HEK293 (cell line): Measurements from ENCODE around the gene TMSB4X.
A peak's percentile ranks its signal among the peaks of the same experiment; 100 is the strongest.

Experiments used
- BCL11A ChIP-seq: fragments of 450-650 bp; formaldehyde crosslinking; IDR thresholded peaks from 2 replicates; pipeline ENCODE4 v1.5.1; 2016; ENCODE audit warnings: low read depth, missing biosample characterization, missing genetic modification characterization
- EGR2 ChIP-seq: fragments of 450-650 bp; formaldehyde crosslinking; IDR thresholded peaks from 2 replicates; pipeline ENCODE4 v1.5.1; 2016; ENCODE audit warnings: low read depth, missing biosample characterization, missing genetic modification characterization
- GFI1B ChIP-seq: fragments of 450-650 bp; formaldehyde crosslinking; IDR thresholded peaks from 2 replicates; pipeline ENCODE4 v1.5.1; 2016; ENCODE audit warnings: missing biosample characterization, missing genetic modification characterization
- KLF8 ChIP-seq: fragments of 450-650 bp; formaldehyde crosslinking; IDR thresholded peaks from 2 replicates; pipeline ENCODE4 v1.5.1; 2016; ENCODE audit warnings: missing biosample characterization, missing genetic modification characterization
- MYNN ChIP-seq: fragments of 450-650 bp; formaldehyde crosslinking; IDR thresholded peaks from 2 replicates; pipeline ENCODE4 v1.5.1; 2016; ENCODE audit warnings: missing biosample characterization, missing genetic modification characterization, borderline replicate concordance
- OSR2 ChIP-seq: fragments of 450-650 bp; formaldehyde crosslinking; IDR thresholded peaks from 2 replicates; pipeline ENCODE4 v1.5.1; 2016; ENCODE audit warnings: missing biosample characterization, missing genetic modification characterization
- RBAK ChIP-seq: fragments of 450-650 bp; formaldehyde crosslinking; IDR thresholded peaks from 2 replicates; pipeline ENCODE4 v1.5.1; 2016; ENCODE audit warnings: missing biosample characterization, missing genetic modification characterization
- SP2 ChIP-seq: fragments of 450-650 bp; formaldehyde crosslinking; IDR thresholded peaks from 2 replicates; pipeline ENCODE4 v1.5.1; 2016; ENCODE audit warnings: missing biosample characterization, missing genetic modification characterization
- ZBTB1 ChIP-seq: fragments of 450-650 bp; formaldehyde crosslinking; IDR thresholded peaks from 2 replicates; pipeline ENCODE4 v1.5.1; 2016; ENCODE audit warnings: missing biosample characterization, missing genetic modification characterization
- ZBTB20 ChIP-seq: fragments of 450-650 bp; formaldehyde crosslinking; IDR thresholded peaks from 2 replicates; pipeline ENCODE4 v1.5.1; 2016; ENCODE audit warnings: missing biosample characterization, missing genetic modification characterization
- ZFHX2 ChIP-seq: fragments of 450-650 bp; formaldehyde crosslinking; conservative IDR thresholded peaks from 2 replicates; pipeline ENCODE4 v1.5.1; 2016; ENCODE audit warnings: missing biosample characterization, missing genetic modification characterization
- ZNF10 ChIP-seq: fragments of 450-650 bp; formaldehyde crosslinking; IDR thresholded peaks from 2 replicates; pipeline ENCODE4 v1.5.1; 2017; ENCODE audit warnings: missing biosample characterization, missing genetic modification characterization
- ZNF138 ChIP-seq: fragments of 450-650 bp; formaldehyde crosslinking; IDR thresholded peaks from 2 replicates; pipeline ENCODE4 v1.5.1; 2016; ENCODE audit warnings: missing biosample characterization, missing genetic modification characterization, borderline replicate concordance
- ZNF140 ChIP-seq: fragments of 450-650 bp; formaldehyde crosslinking; IDR thresholded peaks from 2 replicates; pipeline ENCODE4 v1.5.1; 2016; ENCODE audit warnings: missing biosample characterization, missing genetic modification characterization
- ZNF146 ChIP-seq: fragments of 450-650 bp; formaldehyde crosslinking; IDR thresholded peaks from 2 replicates; pipeline ENCODE4 v1.5.1; 2016; ENCODE audit warnings: missing biosample characterization, missing genetic modification characterization
- ZNF214 ChIP-seq: fragments of 450-650 bp; formaldehyde crosslinking; IDR thresholded peaks from 2 replicates; pipeline ENCODE4 v1.5.1; 2017; ENCODE audit warnings: missing biosample characterization, mild to moderate bottlenecking, missing genetic modification characterization, borderline replicate concordance
- ZNF223 ChIP-seq: fragments of 450-650 bp; formaldehyde crosslinking; IDR thresholded peaks from 2 replicates; pipeline ENCODE4 v1.5.1; 2016; ENCODE audit warnings: missing biosample characterization, missing genetic modification characterization
- ZNF23 ChIP-seq: fragments of 450-650 bp; formaldehyde crosslinking; IDR thresholded peaks from 2 replicates; pipeline ENCODE4 v1.5.1; 2016; ENCODE audit warnings: missing biosample characterization, missing genetic modification characterization, borderline replicate concordance
- ZNF239 ChIP-seq: fragments of 450-650 bp; formaldehyde crosslinking; IDR thresholded peaks from 2 replicates; pipeline ENCODE4 v1.5.1; 2016; ENCODE audit warnings: missing biosample characterization, missing genetic modification characterization
- ZNF266 ChIP-seq: fragments of 450-650 bp; formaldehyde crosslinking; IDR thresholded peaks from 2 replicates; pipeline ENCODE4 v1.5.1; 2016; ENCODE audit warnings: missing biosample characterization, missing genetic modification characterization, low read depth
- ZNF302 ChIP-seq: fragments of 450-650 bp; formaldehyde crosslinking; IDR thresholded peaks from 2 replicates; pipeline ENCODE4 v1.5.1; 2016; ENCODE audit warnings: missing biosample characterization, missing genetic modification characterization, low read depth
- ZNF341 ChIP-seq: fragments of 450-650 bp; formaldehyde crosslinking; IDR thresholded peaks from 2 replicates; pipeline ENCODE4; 2016; ENCODE audit warnings: low read depth, missing biosample characterization, missing genetic modification characterization
- ZNF350 ChIP-seq: fragments of 450-650 bp; formaldehyde crosslinking; IDR thresholded peaks from 2 replicates; pipeline ENCODE4 v1.5.0; 2017; ENCODE audit warnings: missing biosample characterization, mild to moderate bottlenecking, missing genetic modification characterization
- ZNF366 ChIP-seq: fragments of 450-650 bp; formaldehyde crosslinking; conservative IDR thresholded peaks from 2 replicates; pipeline ENCODE4 v1.5.1; 2016; ENCODE audit warnings: missing biosample characterization, missing genetic modification characterization
- ZNF394 ChIP-seq: fragments of 450-650 bp; formaldehyde crosslinking; IDR thresholded peaks from 2 replicates; pipeline ENCODE4 v1.5.1; 2016; ENCODE audit warnings: missing biosample characterization, missing genetic modification characterization, mild to moderate bottlenecking, moderate library complexity, borderline replicate concordance
- ZNF426 ChIP-seq: fragments of 450-650 bp; formaldehyde crosslinking; IDR thresholded peaks from 2 replicates; pipeline ENCODE4 v1.5.1; 2017; ENCODE audit warnings: missing biosample characterization, missing genetic modification characterization, mild to moderate bottlenecking, inconsistent platforms, moderate library complexity
- ZNF501 ChIP-seq: fragments of 450-650 bp; formaldehyde crosslinking; IDR thresholded peaks from 2 replicates; pipeline ENCODE4 v1.5.1; 2016; ENCODE audit warnings: missing biosample characterization, missing genetic modification characterization
- ZNF561 ChIP-seq: fragments of 450-650 bp; IDR thresholded peaks from 2 replicates; pipeline ENCODE4 v1.5.1; 2018; ENCODE audit warnings: missing biosample characterization, missing genetic modification characterization, borderline replicate concordance
- ZNF571 ChIP-seq: fragments of 450-650 bp; formaldehyde crosslinking; IDR thresholded peaks from 2 replicates; pipeline ENCODE4 v1.5.0; 2017; ENCODE audit warnings: missing biosample characterization, missing genetic modification characterization
- ZNF610 ChIP-seq: fragments of 450-650 bp; formaldehyde crosslinking; IDR thresholded peaks from 2 replicates; pipeline ENCODE4 v1.5.1; 2016; ENCODE audit warnings: missing biosample characterization, missing genetic modification characterization, borderline replicate concordance
- ZNF626 ChIP-seq: fragments of 450-650 bp; sonication (Bioruptor Pico); formaldehyde crosslinking; IDR thresholded peaks from 2 replicates; pipeline ENCODE4 v1.5.1; 2018; ENCODE audit warnings: missing biosample characterization, missing genetic modification characterization, inconsistent platforms
- ZNF654 ChIP-seq: fragments of 450-650 bp; formaldehyde crosslinking; IDR thresholded peaks from 2 replicates; pipeline ENCODE4 v1.5.1; 2016; ENCODE audit warnings: low read depth, missing biosample characterization, missing genetic modification characterization
- ZNF660 ChIP-seq: fragments of 450-650 bp; IDR thresholded peaks from 2 replicates; pipeline ENCODE4 v1.5.1; 2018; ENCODE audit warnings: missing biosample characterization, mild to moderate bottlenecking, missing genetic modification characterization
- ZNF701 ChIP-seq: fragments of 450-650 bp; formaldehyde crosslinking; IDR thresholded peaks from 2 replicates; pipeline ENCODE4 v1.5.1; 2016; ENCODE audit warnings: missing biosample characterization, missing genetic modification characterization
- ZNF76 ChIP-seq: fragments of 450-650 bp; formaldehyde crosslinking; IDR thresholded peaks from 2 replicates; pipeline ENCODE4; 2016; ENCODE audit warnings: low read depth, missing biosample characterization, missing genetic modification characterization, borderline replicate concordance
- ZNF830 ChIP-seq: fragments of 450-650 bp; IDR thresholded peaks from 2 replicates; pipeline ENCODE4 v1.5.0; 2018; ENCODE audit warnings: missing biosample characterization, missing genetic modification characterization, low read depth, mild to moderate bottlenecking, moderate library complexity
- ZNF837 ChIP-seq: fragments of 450-650 bp; formaldehyde crosslinking; IDR thresholded peaks from 2 replicates; pipeline ENCODE4 v1.5.1; 2016; ENCODE audit warnings: missing biosample characterization, missing genetic modification characterization
- TF ChIP-seq, protein P1 (sequence below): fragments of 450-650 bp; formaldehyde crosslinking; IDR thresholded peaks from 2 replicates; pipeline ENCODE4 v1.5.1; 2017; ENCODE audit warnings: missing biosample characterization, missing genetic modification characterization
- TF ChIP-seq, protein P2 (sequence below): fragments of 450-650 bp; formaldehyde crosslinking; IDR thresholded peaks from 2 replicates; pipeline ENCODE4 v1.5.1; 2016; ENCODE audit warnings: missing biosample characterization, missing genetic modification characterization
- TF ChIP-seq, protein P3 (sequence below): fragments of 450-650 bp; formaldehyde crosslinking; IDR thresholded peaks from 2 replicates; pipeline ENCODE4 v1.5.1; 2016; ENCODE audit warnings: missing biosample characterization, missing genetic modification characterization, low read depth

Gene TMSB4X

DNA sequence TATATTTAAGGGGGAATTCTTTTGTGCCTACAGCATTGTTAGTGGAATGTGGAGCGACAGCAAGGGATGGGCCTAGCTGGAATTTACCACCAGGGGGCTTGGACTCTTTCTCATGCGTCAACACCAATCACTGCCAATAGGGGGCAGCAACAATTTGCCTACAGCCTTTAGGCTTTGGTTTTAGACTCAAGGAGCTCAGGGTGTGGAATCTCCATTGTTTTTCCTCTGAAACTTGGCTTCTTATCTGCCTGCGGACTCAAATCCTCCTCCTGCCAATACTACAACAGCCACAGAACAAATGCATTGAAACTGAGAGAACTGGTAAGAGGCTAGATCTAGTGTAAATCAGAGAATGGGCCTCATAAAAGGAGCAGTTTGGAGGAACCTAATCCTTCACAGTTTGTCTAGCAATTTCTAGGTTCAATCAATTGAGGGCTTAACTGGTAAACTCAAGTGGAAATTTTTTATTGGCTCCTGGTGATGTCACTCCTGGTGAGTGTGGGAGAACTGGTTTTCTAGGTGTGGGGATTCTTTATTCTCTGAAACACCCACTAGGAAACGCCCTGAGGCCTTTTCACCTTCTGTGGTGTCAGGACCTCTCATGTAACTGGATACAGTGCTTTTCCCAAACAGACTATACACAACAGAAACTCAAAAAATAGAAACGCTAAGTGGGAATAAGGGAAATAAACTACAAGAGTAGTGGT is 27.9 kb upstream of the TMSB4X start (continued):
- TF ChIP-seq MYNN (tag by site-specific recombination): no peak
- no peak for TF ChIP-seq ZNF266 (tag by site-specific recombination)
- no peak for TF ChIP-seq ZNF223 (tag by site-specific recombination)
- TF ChIP-seq SP2: no peak
- no peak for TF ChIP-seq ZBTB1 (tag by site-specific recombination)
- TF ChIP-seq OSR2 (tag by site-specific recombination): no peak
- TF ChIP-seq BCL11A (tag by site-specific recombination): no peak
- no peak for TF ChIP-seq ZNF23 (tag by site-specific recombination)
- TF ChIP-seq ZNF302: no peak
- TF ChIP-seq GFI1B (tag by site-specific recombination): no peak
- no peak for TF ChIP-seq ZBTB20
- peak; percentile 72 for TF ChIP-seq ZNF654 (tag by site-specific recombination)
- TF ChIP-seq EGR2 (tag by site-specific recombination): no peak
- no peak for TF ChIP-seq ZNF341 (tag by site-specific recombination)
- TF ChIP-seq ZNF701 (tag by site-specific recombination): no peak
- TF ChIP-seq ZFHX2: peak; percentile 28; the same call in 1 of the 2 replicates
- no peak for TF ChIP-seq ZNF350 (tag by site-specific recombination)
- no peak for TF ChIP-seq ZNF571 (tag by site-specific recombination)
- TF ChIP-seq, protein P1, sequence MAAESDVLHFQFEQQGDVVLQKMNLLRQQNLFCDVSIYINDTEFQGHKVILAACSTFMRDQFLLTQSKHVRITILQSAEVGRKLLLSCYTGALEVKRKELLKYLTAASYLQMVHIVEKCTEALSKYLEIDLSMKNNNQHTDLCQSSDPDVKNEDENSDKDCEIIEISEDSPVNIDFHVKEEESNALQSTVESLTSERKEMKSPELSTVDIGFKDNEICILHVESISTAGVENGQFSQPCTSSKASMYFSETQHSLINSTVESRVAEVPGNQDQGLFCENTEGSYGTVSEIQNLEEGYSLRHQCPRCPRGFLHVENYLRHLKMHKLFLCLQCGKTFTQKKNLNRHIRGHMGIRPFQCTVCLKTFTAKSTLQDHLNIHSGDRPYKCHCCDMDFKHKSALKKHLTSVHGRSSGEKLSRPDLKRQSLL (tag by site-specific recombination): no peak
- TF ChIP-seq ZNF10 (tag by site-specific recombination): no peak
- TF ChIP-seq, protein P2, sequence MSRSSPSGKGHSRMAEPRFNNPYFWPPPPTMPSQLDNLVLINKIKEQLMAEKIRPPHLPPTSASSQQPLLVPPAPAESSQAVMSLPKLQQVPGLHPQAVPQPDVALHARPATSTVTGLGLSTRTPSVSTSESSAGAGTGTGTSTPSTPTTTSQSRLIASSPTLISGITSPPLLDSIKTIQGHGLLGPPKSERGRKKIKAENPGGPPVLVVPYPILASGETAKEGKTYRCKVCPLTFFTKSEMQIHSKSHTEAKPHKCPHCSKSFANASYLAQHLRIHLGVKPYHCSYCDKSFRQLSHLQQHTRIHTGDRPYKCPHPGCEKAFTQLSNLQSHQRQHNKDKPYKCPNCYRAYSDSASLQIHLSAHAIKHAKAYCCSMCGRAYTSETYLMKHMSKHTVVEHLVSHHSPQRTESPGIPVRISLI (tag by site-specific recombination): no peak
- no peak for TF ChIP-seq RBAK
- no peak for TF ChIP-seq ZNF837 (tag by site-specific recombination)
- TF ChIP-seq ZNF394 (tag by site-specific recombination): no peak
- no peak for TF ChIP-seq ZNF146 (tag by site-specific recombination)
- TF ChIP-seq ZNF830 (tag by site-specific recombination): no peak
- peak; percentile 86 for TF ChIP-seq ZNF660
- TF ChIP-seq, protein P3, sequence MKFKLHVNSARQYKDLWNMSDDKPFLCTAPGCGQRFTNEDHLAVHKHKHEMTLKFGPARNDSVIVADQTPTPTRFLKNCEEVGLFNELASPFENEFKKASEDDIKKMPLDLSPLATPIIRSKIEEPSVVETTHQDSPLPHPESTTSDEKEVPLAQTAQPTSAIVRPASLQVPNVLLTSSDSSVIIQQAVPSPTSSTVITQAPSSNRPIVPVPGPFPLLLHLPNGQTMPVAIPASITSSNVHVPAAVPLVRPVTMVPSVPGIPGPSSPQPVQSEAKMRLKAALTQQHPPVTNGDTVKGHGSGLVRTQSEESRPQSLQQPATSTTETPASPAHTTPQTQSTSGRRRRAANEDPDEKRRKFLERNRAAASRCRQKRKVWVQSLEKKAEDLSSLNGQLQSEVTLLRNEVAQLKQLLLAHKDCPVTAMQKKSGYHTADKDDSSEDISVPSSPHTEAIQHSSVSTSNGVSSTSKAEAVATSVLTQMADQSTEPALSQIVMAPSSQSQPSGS: 0 out of 2 replicates have a peak, but pooled peaks have one; percentile 15
- no peak for TF ChIP-seq ZNF626 (tag by site-specific recombination)
- TF ChIP-seq ZNF239 (tag by site-specific recombination): no peak
- 0 out of 2 replicates have a peak, but pooled peaks have one; percentile 32 for TF ChIP-seq ZNF610 (tag by site-specific recombination)
- TF ChIP-seq ZNF140 (tag by site-specific recombination): no peak
- no peak for TF ChIP-seq ZNF366 (tag by site-specific recombination)
- TF ChIP-seq ZNF76 (tag by site-specific recombination): no peak
- no peak for TF ChIP-seq ZNF214 (tag by site-specific recombination)
- TF ChIP-seq ZNF501 (tag by site-specific recombination): no peak
- TF ChIP-seq ZNF426 (tag by site-specific recombination): no peak
- TF ChIP-seq ZNF138 (tag by site-specific recombination): no peak
- no peak for TF ChIP-seq ZNF561
- TF ChIP-seq KLF8 (tag by site-specific recombination): no peak
